Inferior parietal cortex (tissue), 1 donor: ENCODE measurements around the gene HBE1.
"Not testable (repeated sequence)": the region's sequence is repeated elsewhere in the genome, so short reads cannot be mapped to it uniquely, and the experiment has no call there.

Source experiments
- DNase-seq: peaks from one replicate; pipeline ENCODE4 v3.0.0-alpha.2; 2016; ENCODE audit errors: extremely low spot score

Gene HBE1

DNA sequence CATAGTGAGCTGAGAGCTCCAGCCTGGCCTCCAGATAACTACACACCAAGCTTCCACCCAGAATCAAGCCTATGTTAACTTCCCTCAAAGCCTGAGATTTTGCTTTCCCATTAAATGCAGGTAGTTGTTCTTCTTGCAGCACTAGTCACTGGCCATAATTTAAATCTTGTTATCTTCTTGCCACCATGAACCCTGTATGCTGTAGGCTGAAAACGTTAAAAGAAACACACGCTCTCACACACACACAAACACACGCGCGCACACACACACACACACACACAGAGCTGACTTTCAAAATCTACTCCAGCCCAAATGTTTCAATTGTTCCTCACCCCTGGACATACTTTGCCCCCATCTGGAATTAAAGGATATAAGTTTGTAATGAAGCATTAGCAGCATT lies 16.3 kb downstream of the HBE1 start:
- DNase-seq: not testable (repeated sequence)

DNA sequence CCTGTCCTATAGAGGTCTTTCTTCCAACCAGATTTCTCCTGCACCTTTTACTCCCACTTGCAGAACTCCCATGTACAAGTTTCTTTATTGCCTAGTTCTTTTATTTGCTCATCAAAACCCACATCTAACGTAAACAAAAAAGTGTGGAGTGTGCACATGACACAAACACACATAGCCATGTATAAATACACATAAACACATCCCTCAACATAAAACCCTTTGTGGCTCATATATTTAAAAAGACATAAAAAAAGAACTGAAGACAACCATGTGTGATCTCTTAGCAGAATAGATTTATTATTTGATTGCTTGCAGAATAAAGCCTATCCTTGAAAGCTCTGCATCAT lies 16.9 kb downstream of the HBE1 start:
- no peak for DNase-seq

DNA sequence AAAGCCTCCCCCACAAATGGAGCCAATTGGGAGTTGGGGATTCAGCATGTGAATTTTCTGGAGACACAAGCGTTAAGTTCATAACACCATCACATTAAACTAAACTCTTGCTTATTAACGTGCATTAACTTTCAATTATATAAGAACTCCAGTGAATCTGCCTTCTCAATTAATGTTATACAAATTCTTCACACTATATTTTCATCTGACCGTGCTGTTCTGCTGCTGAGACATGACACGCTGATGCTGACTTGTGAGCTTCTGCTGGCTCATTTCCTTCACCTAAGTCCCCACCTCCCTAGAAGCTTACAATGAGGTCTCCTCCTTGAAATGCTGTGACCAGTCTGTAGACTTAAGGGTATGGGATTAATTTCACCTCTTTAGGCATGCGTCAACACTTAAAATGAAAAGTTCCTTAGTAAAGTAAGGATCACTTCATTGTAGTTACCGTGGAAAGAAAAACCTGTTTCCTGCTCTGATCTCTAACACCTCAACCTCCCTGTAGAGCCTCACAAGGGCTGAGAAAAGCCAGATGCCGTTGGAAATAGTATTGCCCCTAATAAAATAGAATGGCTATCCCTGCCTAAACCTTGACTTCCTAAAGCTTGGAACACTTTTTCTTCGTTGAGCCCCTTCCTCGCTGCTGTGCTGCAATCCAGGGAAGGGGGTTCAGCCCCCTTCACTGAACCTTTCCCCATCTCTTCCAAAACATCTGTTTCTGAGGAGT lies 17.4 kb downstream of the HBE1 start:
- no peak for DNase-seq

DNA sequence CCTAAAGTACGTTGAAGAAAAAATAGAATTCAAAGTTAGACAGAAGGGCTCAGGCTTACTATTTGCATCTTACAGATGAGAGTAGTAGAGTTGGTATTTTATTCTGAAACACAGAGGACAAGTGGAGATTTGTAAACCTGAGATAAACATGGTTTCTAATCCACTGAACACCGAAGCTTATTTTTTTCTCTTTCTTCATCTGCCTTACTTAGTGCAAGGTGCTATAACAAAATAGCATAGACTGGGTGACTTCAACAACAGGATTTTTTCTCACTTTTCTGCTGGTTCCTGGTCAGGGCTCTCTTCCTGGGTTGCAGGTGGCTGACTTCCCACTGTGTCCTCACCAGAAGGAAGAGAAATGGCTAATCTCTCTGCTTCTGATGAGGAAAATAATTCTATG lies 18.0 kb downstream of the HBE1 start:
- DNase-seq: no peak

DNA sequence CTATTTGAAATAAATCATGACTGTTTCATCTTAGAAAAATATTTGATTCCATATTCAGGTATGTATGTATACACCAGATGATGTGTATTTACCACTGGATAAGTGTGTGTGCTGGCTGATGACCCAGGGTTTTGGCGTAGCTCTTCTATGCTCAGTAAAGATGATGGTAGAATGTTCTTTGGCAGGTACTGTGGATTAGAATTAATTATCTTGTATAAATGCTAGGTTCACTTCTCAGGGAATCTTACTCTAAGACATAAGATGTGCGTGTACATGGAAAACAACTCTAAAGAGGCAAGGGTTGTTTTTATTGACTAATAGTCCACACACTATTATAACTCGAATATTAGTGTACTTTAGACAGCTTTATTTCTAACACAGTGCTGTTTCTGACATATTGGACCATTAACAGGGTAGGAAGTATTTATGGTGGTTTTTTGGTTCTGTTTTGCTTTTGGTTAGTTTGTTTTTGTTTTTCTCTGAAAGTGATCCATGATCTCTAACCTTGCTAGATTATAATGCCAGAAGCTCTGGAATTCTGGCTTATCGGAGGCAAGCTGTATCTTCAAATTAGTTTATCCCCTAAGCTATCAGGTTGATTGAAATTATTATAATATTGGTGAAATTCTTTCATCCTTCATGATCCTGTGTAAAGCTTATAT lies 19.1 kb downstream of the HBE1 start:
- DNase-seq: no peak

DNA sequence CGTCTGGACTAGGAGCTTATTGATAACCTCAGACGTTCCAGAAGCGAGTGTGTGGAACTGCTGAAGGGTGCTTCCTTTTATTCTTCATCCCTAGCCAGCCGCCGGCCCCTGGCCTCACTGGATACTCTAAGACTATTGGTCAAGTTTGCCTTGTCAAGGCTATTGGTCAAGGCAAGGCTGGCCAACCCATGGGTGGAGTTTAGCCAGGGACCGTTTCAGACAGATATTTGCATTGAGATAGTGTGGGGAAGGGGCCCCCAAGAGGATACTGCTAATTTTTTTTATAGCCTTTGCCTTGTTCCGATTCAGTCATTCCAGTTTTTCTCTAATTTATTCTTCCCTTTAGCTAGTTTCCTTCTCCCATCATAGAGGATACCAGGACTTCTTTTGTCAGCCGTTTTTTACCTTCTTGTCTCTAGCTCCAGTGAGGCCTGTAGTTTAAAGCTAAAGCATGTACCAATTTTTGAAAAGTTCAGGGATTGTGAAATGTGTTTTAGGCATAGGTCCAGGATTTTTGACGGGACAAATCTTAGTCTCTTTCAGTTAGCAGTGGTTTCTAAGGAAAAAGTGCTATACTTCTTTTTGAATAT lies 19.8 kb downstream of the HBE1 start, which contains the start of gene HBG1:
Gene HBG1, minus strand, starts transcription at position 51 of the 590 bp plus-strand sequence. CDS start 53 bp downstream, outside the sequence.
- DNase-seq: not testable (repeated sequence)

DNA sequence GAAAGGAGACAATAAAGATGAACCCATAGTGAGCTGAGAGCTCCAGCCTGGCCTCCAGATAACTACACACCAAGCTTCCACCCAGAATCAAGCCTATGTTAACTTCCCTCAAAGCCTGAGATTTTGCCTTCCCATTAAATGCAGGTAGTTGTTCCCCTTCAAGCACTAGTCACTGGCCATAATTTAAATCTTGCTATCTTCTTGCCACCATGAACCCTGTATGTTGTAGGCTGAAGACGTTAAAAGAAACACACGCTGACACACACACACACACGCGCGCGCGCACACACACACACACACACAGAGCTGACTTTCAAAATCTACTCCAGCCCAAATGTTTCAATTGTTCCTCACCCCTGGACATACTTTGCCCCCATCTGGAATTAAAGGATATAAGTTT lies 21.2 kb downstream of the HBE1 start:
- not testable (repeated sequence) for DNase-seq

DNA sequence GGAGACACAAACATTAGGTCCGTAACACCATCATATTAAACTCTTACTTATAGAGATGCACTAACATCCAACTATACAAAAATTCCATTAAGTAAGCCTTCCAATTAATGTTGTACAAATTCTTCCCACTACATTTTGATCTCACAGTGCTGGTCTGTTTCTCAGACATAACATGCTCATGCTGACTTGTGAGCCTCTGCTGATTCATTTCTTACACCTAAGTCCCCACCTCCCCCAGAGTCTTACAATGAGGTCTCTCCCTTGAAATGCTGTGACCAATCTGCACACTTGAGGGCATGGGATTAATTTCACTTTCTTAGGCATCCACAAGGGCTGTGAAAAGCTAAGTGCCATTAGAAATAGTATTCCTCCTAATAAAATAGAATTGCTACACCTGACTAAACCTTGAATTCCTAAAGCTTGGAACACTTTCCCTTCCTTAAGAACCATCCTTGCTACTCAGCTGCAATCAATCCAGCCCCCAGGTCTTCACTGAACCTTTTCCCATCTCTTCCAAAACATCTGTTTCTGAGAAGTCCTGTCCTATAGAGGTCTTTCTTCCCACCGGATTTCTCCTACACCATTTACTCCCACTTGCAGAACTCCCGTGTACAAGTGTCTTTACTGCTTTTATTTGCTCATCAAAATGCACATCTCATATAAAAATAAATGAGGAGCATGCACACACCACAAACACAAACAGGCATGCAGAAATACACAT lies 22.1 kb downstream of the HBE1 start:
- no peak for DNase-seq

DNA sequence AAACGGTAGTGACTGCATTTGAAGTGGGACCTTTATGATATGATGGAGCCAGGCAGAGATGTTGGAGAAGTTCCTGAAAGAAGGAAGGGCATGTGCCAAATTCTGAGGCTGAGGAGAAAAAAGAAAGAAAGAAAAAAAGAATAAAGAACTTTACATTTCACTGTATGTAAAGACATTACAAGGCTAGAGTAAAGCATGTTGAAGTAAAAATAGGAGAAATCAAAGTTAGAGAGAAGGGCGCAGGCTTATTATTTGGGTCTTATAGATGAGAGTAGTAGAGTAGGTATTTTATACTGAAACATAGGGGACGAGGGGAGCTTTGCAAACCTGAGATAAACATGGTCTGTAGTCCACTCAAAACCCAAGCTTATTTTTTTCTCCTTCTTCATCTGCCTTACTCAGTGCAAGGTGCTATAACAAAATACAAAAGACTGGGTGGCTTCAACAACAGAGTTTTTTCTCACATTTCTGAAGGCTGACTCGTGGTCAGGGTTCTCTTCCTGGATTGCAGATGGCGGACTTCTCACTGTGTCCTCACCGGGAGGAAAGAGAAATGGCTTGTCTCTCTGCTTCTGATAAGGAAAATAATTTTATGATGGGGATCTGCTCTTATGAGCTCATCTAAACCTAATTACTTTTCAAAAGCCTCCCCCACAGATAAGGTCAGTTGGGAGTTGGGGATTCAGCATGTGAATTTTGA lies 22.8 kb downstream of the HBE1 start:
- no peak for DNase-seq

DNA sequence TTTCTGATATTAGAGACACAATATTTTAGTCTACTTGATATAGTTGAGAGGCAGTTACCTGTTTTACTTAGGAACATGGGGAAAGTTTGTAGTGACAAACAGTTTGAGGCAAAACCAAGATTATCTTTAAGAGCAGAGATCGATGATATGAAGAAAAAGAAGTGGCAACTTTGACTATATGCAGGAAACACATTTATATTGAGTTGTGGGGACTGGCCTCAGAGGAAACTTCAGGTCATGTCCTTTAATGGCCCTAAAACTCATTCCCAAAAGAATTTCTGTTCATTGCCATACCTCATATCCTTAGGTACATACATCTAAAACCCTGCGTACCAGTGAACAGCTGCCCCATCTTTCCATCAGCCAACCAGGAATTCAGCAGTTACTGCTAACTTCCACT lies 24.6 kb downstream of the HBE1 start:
- DNase-seq: no peak

DNA sequence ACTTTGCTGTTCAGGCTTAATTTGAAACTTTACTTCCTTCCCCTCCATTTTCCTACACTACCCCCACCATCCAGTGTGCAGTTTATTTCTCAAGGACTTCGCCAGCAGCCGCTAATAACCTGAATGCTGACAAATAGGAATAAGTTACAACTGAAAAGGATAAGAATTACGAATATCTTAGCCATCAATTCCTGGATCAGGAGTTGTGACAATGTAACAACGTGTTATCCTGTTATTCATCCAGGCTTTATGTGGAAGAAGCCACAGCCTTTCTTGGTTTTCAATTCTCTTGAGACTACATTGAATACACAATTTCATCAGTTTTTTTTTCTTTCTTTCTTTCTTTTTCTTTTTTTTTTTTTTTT lies 25.9 kb downstream of the HBE1 start:
- no peak for DNase-seq

DNA sequence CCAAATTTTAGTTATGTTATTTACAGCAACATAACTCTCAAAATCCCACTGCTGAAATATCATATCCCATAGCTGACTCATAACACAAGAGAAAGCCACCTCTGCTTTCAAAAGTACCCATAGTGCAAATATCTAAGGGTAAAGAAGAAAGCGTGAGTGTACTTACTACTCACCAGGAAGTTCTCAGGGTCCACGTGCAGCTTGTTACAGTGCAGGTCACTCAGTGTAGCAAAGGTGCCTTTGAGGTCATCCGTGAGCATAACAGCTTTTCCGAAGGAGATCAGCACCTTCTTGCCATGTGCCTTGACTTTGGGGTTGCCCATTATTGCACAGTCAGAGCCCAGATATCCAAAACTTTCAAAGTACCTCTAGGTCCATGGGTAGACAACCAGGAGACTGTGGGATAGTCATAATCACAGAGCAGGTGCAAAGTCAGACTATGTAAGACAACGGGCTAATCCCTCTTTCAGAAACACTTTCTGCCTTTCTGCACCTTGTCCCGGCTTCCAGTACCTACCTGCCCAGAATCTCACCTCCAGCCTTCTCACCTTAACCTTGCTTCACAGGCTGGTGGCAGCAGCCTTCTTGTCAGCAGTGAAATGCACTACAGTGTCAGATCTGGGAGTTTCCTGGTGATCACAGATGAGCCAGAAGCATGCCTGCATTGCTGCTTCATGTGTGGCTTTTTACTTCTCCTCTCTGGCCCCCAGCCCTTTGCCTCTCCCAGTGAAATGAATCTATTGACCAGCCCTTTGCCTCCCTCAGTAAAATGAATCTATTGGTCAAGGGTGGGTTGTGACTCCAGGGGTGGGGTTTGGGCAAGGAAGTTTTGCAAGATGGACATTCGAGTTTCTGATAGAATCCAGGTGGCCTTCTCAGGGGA lies 26.6 kb downstream of the HBE1 start:
- no peak for DNase-seq

DNA sequence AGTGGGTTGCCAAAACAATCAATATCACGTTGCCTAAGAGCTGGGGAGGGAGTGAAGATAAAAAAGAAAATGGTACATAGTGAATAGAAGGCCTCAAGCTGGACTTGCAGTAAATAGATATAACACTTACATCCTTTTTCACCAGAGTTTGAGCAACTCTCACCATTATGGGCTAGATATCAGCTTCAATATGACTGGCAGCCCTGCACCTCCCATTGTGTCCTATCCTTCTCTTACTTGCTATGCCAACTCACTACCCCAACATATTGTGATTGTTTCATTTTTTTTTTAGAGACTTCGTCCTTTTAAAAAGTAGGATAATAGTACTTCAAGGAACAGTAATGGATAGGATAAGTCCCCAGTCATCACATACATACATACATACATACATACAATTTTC lies 27.5 kb downstream of the HBE1 start:
- no peak for DNase-seq

DNA sequence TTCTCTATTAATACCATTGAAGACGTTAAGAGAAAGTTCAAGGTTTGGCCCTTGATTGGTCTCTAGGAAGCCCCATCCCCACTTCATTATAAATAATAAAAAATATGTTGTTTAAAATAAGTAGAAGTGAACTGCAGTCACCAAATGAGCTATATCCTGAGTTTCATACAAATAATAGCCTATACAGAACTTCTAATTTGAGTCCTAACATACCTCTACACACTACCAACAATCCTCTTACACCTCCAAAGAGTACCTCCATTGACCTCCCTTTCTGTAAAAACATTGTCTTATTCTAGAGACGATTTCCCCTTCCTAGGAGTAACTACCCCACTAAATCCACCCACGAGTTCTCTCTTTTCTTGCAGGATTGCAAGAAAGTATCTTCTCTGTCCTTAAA lies 28.3 kb downstream of the HBE1 start:
- no peak for DNase-seq

DNA sequence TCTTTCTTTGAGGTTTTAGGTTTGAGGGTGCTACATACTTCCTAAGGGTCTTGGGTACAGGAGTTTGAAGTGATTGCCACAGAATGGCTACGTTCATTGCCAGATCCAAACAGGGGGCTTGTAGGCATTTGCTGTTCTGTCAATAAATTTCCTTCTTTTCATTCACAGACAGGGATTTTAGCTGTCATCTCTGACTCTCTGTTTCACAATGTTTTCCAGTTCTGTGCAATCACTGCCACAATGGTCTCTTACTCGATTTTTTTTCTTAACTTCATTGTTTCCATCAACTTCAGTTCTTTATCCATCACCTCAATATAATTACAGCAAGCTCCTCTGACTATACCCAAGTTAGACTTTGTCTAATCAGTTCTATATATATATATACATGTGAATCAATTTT lies 29.3 kb downstream of the HBE1 start:
- DNase-seq: no peak

DNA sequence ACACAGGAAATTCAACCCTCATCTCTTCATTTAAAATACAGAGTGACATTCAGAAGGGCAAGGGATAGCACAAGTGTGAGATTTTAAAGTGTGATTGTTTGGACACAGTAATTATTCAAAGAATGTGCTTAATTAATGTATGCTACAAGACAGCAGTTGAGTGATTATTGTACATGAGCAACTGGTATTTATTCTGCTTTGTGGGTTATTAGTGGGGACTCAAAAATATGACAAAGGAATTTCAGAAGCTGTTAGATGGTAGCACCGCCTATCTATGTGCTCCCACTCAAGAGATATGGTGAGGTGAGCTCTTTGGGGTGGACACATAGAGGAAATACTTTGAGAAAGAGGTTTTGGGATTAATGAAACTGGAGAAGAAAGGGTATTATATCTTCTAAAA lies 29.7 kb downstream of the HBE1 start:
- DNase-seq: no peak

DNA sequence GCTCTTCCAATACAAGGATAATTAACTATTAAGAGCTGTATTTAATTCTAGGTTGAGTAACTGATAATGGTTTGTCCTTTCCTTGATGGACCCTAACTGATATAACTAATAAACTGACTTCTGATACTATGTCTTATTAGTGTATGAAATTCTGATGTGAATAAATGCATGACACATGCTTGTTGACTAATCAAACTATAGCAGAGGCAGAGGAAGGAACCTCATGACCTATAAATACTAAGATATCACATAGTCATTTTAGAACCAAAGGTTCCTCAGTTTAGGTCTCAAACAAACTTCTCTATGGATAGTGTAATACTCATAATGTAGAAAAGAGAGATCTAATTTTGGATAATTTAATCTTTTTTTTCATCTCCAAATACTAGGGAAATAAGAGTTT lies 30.7 kb downstream of the HBE1 start:
- no peak for DNase-seq

DNA sequence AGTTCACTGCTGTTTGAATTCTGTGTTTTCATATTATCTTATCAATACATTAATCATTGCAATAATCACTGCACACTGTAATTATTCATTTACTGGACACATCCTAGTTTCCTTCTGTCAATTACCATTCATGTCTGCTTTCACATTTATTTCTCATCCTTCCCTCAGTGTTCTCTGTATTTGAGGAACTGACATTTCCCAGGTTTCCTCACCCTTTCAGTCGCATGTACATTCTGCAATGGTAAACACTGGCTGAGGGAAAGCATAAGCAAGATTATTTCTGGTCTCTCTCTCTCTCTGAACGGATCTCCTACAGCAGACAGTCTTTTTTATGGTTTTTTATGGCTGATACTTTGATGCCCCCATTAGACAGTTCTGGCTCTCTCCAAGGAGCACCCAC lies 31.3 kb downstream of the HBE1 start:
- DNase-seq: no peak

DNA sequence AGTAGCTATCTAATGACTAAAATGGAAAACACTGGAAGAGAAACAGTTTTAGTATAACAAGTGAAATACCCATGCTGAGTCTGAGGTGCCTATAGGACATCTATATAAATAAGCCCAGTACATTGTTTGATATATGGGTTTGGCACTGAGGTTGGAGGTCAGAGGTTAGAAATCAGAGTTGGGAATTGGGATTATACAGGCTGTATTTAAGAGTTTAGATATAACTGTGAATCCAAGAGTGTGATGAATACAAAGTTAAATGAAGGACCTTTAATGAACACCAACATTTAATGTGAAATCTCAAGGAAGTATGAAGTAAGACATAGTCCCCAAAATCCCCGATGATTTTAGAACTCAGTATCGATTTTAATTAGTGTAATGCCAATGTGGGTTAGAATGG lies 32.3 kb downstream of the HBE1 start:
- no peak for DNase-seq

DNA sequence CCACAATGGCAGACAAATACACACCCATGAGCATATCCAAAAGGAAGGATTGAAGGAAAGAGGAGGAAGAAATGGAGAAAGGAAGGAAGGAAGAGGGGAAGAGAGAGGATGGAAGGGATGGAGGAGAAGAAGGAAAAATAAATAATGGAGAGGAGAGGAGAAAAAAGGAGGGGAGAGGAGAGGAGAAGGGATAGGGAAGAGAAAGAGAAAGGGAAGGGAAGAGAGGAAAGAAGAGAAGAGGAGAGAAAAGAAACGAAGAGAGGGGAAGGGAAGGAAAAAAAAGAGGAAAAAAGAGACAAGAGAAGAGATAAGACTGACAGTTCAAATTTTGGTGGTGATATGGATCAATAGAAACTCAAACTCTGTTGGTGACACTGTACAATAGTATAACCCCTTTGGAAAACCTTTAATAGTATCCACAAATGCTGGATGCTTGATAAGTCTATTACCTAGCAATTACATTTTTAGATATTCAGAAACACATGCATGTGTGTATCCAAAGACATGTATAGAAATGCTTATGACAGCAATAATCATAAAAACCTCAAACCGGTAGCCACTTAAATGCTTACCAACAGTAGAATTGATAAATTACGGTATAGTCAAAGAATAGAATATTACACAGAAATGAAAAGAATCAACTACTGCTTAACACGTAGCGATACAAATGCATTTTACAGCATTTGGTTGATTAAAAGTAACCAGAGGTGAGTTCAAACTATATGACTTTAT lies 34.2 kb downstream of the HBE1 start:
- no peak for DNase-seq
